ENCODE measurements around the gene GRM1.

The GRM1 gene

GRCh38 chr6:146484411-146484810 lies 455.5 kb downstream of the GRM1 start:
- no peak for DNase-seq

All from suppressor macrophage (primary cell).